HFF-Myc (cell line): ENCODE measurements around the gene PTEN.

Experiments
- DNase-seq: peaks from one replicate; pipeline ENCODE4 v3.0.0-alpha.2; 2011; ENCODE audit warnings: low read depth; ENCODE audit errors: extremely low read depth
- H3K4me3 ChIP-seq: replicated peaks from 2 replicates; pipeline ENCODE4 v1.5.1; 2011; ENCODE audit warnings: low read depth, mild to moderate bottlenecking, control low read depth, low read length
- TF ChIP-seq, protein P1 (sequence below): IDR thresholded peaks from 2 replicates; pipeline ENCODE4 v1.5.1; 2012; ENCODE audit warnings: mild to moderate bottlenecking, low read depth, low read length, control low read depth; ENCODE audit errors: missing control alignments

PTEN gene

DNA sequence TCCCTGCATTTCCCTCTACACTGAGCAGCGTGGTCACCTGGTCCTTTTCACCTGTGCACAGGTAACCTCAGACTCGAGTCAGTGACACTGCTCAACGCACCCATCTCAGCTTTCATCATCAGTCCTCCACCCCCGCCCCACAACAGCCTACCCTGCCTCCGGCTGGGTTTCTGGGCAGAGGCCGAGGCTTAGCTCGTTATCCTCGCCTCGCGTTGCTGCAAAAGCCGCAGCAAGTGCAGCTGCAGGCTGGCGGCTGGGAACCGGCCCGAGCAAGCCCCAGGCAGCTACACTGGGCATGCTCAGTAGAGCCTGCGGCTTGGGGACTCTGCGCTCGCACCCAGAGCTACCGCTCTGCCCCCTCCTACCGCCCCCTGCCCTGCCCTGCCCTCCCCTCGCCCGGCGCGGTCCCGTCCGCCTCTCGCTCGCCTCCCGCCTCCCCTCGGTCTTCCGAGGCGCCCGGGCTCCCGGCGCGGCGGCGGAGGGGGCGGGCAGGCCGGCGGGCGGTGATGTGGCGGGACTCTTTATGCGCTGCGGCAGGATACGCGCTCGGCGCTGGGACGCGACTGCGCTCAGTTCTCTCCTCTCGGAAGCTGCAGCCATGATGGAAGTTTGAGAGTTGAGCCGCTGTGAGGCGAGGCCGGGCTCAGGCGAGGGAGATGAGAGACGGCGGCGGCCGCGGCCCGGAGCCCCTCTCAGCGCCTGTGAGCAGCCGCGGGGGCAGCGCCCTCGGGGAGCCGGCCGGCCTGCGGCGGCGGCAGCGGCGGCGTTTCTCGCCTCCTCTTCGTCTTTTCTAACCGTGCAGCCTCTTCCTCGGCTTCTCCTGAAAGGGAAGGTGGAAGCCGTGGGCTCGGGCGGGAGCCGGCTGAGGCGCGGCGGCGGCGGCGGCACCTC lies at the start of gene PTEN, which contains the start of gene KLLN:
Gene PTEN, plus strand, starts transcription at position 573 of the 891 bp plus-strand sequence. CDS start 845 bp downstream, outside the sequence.
Gene KLLN, minus strand, starts transcription at position 481 of the 891 bp plus-strand sequence. CDS start 1,046 bp downstream, outside the sequence.
- DNase-seq, result peak; percentile 78
- peak within 1 kb of the TSS; percentile 83 for H3K4me3 ChIP-seq
- TF ChIP-seq, protein P1, sequence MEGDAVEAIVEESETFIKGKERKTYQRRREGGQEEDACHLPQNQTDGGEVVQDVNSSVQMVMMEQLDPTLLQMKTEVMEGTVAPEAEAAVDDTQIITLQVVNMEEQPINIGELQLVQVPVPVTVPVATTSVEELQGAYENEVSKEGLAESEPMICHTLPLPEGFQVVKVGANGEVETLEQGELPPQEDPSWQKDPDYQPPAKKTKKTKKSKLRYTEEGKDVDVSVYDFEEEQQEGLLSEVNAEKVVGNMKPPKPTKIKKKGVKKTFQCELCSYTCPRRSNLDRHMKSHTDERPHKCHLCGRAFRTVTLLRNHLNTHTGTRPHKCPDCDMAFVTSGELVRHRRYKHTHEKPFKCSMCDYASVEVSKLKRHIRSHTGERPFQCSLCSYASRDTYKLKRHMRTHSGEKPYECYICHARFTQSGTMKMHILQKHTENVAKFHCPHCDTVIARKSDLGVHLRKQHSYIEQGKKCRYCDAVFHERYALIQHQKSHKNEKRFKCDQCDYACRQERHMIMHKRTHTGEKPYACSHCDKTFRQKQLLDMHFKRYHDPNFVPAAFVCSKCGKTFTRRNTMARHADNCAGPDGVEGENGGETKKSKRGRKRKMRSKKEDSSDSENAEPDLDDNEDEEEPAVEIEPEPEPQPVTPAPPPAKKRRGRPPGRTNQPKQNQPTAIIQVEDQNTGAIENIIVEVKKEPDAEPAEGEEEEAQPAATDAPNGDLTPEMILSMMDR, result no peak

DNA sequence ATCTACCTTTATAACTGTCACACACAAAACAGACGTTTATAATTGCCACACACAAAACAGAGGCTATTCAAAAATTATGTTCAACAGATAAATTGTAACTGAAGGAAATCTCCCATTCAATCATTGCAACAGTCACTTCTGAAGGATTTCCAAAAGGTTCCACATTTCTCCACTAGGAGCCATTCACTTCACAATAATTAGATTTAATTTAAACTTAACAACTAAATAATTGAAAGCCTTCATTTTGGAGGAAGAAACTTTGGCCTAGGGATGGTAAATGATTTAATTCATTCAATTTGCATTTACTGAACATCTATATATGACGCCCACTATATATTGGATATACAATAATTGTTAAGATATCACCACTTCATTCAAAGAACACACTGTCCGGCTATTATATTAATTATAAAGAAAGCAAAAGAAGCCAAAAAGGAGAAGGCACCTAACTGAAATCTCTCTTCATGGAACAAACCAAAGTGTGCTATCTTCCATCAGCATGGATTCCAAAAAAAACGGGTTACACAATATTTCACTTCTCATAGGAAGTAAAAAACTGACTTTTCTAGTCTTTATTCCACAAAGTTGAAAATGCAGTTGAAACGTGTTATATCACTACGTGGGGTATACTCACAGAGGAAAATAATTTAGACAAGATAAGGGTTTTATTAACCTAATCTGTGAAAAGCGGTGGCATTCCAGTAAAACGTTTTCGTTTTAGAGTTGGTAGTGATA lies 47.1 kb upstream of the PTEN start:
- H3K4me3 ChIP-seq, result peak overlapping the region; percentile 83
- TF ChIP-seq, protein P1, result no peak
- DNase-seq, result no peak

GRCh38 chr10:87816898-87817608 lies 46.4 kb upstream of the PTEN start:
- peak overlapping the region; percentile 83 for H3K4me3 ChIP-seq
- TF ChIP-seq, protein P1, result no peak
- DNase-seq, result no peak

- TF ChIP-seq, protein P1, result no peak
- DNase-seq, result peak; percentile 56
- peak within 1 kb of the TSS; percentile 83 for H3K4me3 ChIP-seq
These were observed 45.6 kb upstream of the PTEN start, which contains the start of gene ATAD1 for GRCh38 chr10:87817609-87818504. TSS of gene ATAD1 (minus strand) at chr10:87818226. CDS start at chr10:87814599, 3,627 bp downstream.

DNA sequence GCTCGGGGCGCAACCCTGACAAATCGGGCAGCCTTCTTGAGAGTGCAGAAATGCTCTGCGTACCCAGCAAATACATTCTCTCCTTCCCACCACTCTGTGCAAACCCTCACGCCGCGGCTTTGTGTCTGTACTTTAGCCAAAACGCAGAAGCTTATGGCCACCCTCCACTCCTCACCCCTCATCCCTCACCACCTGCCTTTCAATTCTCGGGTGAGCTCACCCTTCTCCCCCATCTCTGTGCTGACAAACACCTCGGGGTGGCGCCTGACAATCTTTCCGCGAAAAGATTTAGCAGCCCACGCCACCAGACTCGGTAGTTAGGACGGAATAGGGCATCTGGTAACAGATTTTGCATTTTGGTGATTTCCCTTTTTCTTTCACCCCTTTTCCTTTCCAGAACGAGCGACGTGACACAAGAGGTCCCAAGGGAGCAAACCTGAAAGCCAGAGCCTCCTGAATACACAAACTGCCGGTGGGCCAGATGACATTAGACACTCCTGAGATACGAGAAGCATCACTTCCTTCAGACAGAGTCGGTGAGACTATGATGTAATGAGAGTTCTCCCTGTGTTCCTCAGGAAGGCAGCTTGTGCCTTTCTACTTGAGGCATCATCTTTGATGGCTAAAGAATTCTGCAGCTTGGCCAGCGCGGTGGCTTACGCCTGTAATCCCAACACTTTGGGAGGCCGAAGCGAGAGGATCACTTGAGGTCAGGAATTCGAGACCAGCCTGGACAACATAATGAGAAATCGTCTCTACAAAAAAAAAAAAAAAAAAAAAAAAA lies 44.7 kb upstream of the PTEN start:
- TF ChIP-seq, protein P1, result no peak
- no peak for DNase-seq
- H3K4me3 ChIP-seq, result peak overlapping the region; percentile 83
